ENCODE results near the gene LAMB4.

- TF ChIP-seq CTCF (conservative IDR thresholded peaks at IDR 0.05 in 1 of 2, IDR thresholded peaks at IDR 0.05 in 1 of 2; ENCODE audit: low read depth in 1 of 2, low read length in 2 of 2) (no peak), EZH2 (IDR thresholded peaks at IDR 0.05; ENCODE audit: low read length, missing control alignments) (no peak)
Measured at GRCh38 chr7:108069646-108070045, 60.5 kb downstream of the LAMB4 start.
